MCF 10A (cell line): ENCODE data around the gene CTTN. TPM values are rescaled to one million over a fixed set of nuclear protein-coding genes. Genes with fewer than 3 reads are reported as not detected.

Experiments
- BruUV-seq: library from RNA; stranded (reverse); fragments of 400-500 nt; replicated peaks from 2 replicates; lab custom pipeline; 2021; lab: Mats Ljungman, UMichigan
- CTCF ChIA-PET: fragments of 300-600 bp; sonication (Branson Sonifier 250); formaldehyde crosslinking; extraction: SDS; loops from one replicate; lab custom pipeline; 2021; ENCODE audit warnings: antibody characterized with exemption, inconsistent platforms; lab: Yijun Ruan, JAX
- POLR2A ChIA-PET: fragments of 300-600, 350-650 bp; sonication (Branson Sonifier 250); formaldehyde crosslinking; extraction: SDS; loops from one replicate; lab custom pipeline; 2020; ENCODE audit warnings: antibody characterized with exemption, inconsistent platforms; lab: Yijun Ruan, JAX
- DNase-seq: peaks from one replicate; pipeline ENCODE4 v3.0.0-alpha.2; 2018; ENCODE audit not compliant: unreplicated experiment
- H3K27ac Mint-ChIP-seq: one replicate; pipeline ENCODE4 v1.8.0; 2022; ENCODE audit warnings: mild to moderate bottlenecking, low read depth, mixed read lengths; ENCODE audit not compliant: unreplicated experiment
- H3K27me3 Mint-ChIP-seq: one replicate; pipeline ENCODE4 v1.8.0; 2022; ENCODE audit warnings: mixed read lengths; ENCODE audit not compliant: insufficient read depth, unreplicated experiment
- H3K36me3 Mint-ChIP-seq: one replicate; pipeline ENCODE4 v1.8.0; 2022; ENCODE audit warnings: mild to moderate bottlenecking, moderate library complexity, mixed read lengths; ENCODE audit not compliant: insufficient read depth, unreplicated experiment
- H3K4me1 Mint-ChIP-seq: one replicate; pipeline ENCODE4 v1.8.0; 2022; ENCODE audit warnings: mixed read lengths; ENCODE audit not compliant: insufficient read depth, unreplicated experiment
- H3K4me3 Mint-ChIP-seq: one replicate; pipeline ENCODE4 v1.8.0; 2022; ENCODE audit warnings: mild to moderate bottlenecking, moderate library complexity, mixed read lengths; ENCODE audit not compliant: unreplicated experiment
- H3K9me3 Mint-ChIP-seq: one replicate; pipeline ENCODE4 v1.8.0; 2022; ENCODE audit warnings: mixed read lengths; ENCODE audit not compliant: unreplicated experiment
- intact Hi-C: fragments of 100-400 bp; cut with micrococcal nuclease; formaldehyde crosslinking; loops from 2 replicates; pipeline ENCODE4 v1.14.1; 2022
- total RNA-seq: library from RNA; stranded (reverse); gene quantifications from 2 replicates; pipeline ENCODE4 v1.2.3, GENCODE V29; 2022
- TF ChIP-seq, protein P1 (sequence below): fragments of 200-600 bp; IDR thresholded peaks from one replicate; pipeline ENCODE4 v1.8.0; 2022; ENCODE audit warnings: antibody characterized with exemption, mild to moderate bottlenecking; ENCODE audit not compliant: unreplicated experiment

Gene CTTN
- total RNA-seq, 1 experiment from 2014 or later = 264 TPM

DNA sequence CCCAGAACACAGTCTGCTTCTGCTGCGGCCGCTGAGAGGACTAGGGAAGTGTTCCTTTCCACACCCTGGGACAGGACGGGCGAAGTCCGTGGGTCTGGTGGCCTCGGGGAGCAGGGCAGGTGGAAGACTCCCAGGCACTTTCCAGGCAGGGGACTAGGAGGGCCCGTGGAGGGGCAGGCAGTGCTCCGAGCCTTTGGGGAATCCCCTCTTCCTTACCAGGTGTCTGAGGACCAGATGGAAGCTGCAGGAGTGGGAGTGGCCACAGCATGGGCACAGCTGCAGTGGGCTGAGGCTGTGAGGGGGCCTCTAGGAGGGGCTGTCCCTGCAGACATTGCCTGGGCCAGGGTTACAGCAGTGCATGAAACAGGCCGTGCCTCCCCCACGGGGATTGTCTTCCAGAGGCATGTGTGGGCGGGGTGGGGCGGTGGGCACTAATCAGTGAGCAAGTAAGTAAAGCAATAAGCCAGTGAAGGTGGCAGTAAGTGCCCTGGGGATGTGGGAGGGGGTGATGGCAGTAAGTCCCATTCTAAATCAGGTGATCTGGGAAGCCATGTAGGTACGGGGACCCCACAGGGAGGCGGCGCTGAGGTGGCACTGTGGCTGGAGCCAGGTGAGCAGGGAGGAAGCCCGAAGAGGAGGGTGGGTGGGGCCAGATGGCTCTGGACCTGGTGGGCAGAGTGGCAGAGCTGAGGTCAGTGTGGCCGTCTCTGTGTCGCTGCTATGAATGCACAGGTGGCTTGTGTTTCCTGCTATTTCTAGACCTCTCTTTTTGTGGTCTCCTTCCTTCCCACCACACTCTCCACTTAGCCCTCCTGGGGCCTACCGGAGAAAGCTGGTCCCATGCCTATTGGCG, 66.4 kb downstream of the CTTN start:
- H3K27ac Mint-ChIP-seq = no peak overlapping the region
- H3K4me3 Mint-ChIP-seq = no peak overlapping the region
- H3K27me3 Mint-ChIP-seq = no peaks in the 10 kb centered on the region
- H3K36me3 Mint-ChIP-seq = no peaks in the 10 kb centered on the region
- no peaks in the 10 kb centered on the region for H3K9me3 Mint-ChIP-seq
- no peak for DNase-seq
- no TSS peak for BruUV-seq
- TF ChIP-seq, protein P1, sequence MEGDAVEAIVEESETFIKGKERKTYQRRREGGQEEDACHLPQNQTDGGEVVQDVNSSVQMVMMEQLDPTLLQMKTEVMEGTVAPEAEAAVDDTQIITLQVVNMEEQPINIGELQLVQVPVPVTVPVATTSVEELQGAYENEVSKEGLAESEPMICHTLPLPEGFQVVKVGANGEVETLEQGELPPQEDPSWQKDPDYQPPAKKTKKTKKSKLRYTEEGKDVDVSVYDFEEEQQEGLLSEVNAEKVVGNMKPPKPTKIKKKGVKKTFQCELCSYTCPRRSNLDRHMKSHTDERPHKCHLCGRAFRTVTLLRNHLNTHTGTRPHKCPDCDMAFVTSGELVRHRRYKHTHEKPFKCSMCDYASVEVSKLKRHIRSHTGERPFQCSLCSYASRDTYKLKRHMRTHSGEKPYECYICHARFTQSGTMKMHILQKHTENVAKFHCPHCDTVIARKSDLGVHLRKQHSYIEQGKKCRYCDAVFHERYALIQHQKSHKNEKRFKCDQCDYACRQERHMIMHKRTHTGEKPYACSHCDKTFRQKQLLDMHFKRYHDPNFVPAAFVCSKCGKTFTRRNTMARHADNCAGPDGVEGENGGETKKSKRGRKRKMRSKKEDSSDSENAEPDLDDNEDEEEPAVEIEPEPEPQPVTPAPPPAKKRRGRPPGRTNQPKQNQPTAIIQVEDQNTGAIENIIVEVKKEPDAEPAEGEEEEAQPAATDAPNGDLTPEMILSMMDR = no peak
- POLR2A ChIA-PET = no interaction called here
- CTCF ChIA-PET = interaction anchor here (0.6 to 0.9 kb wide), 4 partner anchors 83 to 994 kb away, joined by 3 to 5 read pairs (median 3); no protein-coding TSS in a partner anchor
- intact Hi-C loops = loop anchor here (5.0 to 10.0 kb wide), 2 partner anchors 788 to 990 kb away; partner anchors contain the start of genes NADSYN1 and SHANK2
- no peaks in the 10 kb centered on the region for H3K4me1 Mint-ChIP-seq

- no TSS peak for BruUV-seq
- Mint-ChIP-seq H3K4me3 (no peak overlapping the region), H3K27me3 (no peaks in the 10 kb centered on the region), H3K27ac (no peak overlapping the region), H3K4me1 (no peaks in the 10 kb centered on the region), H3K9me3 (no peaks in the 10 kb centered on the region), H3K36me3 (no peaks in the 10 kb centered on the region)
- intact Hi-C loops = loop anchor here (5.0 to 10.0 kb wide), 2 partner anchors 786 to 989 kb away; partner anchors contain the start of genes NADSYN1 and SHANK2
- TF ChIP-seq, protein P1 = no peak
- POLR2A ChIA-PET = no interaction called here
- CTCF ChIA-PET = interaction anchor here (1.3 to 3.0 kb wide), 2 partner anchors 611 to 863 kb away, joined by 3 to 12 read pairs; no protein-coding TSS in a partner anchor
- DNase-seq = peak; percentile 50
Observed at GRCh38 chr11:70466154-70466553, 67.8 kb downstream of the CTTN start.

DNA sequence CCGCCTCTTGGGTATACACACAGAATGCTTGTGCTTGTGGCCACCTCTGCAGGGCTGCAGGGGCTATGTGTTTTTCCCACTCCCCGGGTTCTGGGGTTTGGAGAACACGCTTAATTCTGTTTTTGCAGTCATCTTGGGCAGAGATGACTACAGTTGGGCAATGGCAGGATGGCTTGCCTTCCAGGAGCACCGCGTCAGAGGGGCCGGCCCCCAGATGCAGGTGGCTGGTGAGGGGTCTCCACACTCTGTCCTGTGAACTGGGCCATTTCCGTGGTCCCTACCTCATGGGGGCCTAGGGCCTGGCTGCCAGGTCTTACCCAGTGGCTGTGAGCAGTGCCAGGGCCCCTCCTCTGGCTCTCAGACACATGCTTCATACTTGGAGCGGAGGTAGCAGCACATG, 68.3 kb downstream of the CTTN start:
- ChIA-PET CTCF (interaction anchor here (0.7 to 3.0 kb wide), 9 partner anchors 8 to 890 kb away, joined by 3 to 27 read pairs (median 4); no protein-coding TSS in a partner anchor), POLR2A (no interaction called here)
- H3K4me1 Mint-ChIP-seq = no peaks in the 10 kb centered on the region
- BruUV-seq = no TSS peak
- H3K27me3 Mint-ChIP-seq = no peaks in the 10 kb centered on the region
- no peak overlapping the region for H3K4me3 Mint-ChIP-seq
- H3K9me3 Mint-ChIP-seq = no peaks in the 10 kb centered on the region
- intact Hi-C loops = loop anchor here (5.0 to 10.0 kb wide), 2 partner anchors 786 to 988 kb away; partner anchors contain the start of genes NADSYN1 and SHANK2
- peaks cover 2% of the 10 kb centered on the region for H3K36me3 Mint-ChIP-seq
- no peak for DNase-seq
- no peak overlapping the region for H3K27ac Mint-ChIP-seq
- TF ChIP-seq, protein P1 = no peak
